ENCODE results near the gene TMEM141. TPM values are rescaled to one million over a fixed set of nuclear protein-coding genes. Genes with fewer than 3 reads are reported as not detected.
"Not testable (repeated sequence)": the region's sequence is repeated elsewhere in the genome, so short reads cannot be mapped to it uniquely, and the experiment has no call there.

Gene TMEM141
- total RNA-seq, 1 donor, result 39.7 TPM

DNA sequence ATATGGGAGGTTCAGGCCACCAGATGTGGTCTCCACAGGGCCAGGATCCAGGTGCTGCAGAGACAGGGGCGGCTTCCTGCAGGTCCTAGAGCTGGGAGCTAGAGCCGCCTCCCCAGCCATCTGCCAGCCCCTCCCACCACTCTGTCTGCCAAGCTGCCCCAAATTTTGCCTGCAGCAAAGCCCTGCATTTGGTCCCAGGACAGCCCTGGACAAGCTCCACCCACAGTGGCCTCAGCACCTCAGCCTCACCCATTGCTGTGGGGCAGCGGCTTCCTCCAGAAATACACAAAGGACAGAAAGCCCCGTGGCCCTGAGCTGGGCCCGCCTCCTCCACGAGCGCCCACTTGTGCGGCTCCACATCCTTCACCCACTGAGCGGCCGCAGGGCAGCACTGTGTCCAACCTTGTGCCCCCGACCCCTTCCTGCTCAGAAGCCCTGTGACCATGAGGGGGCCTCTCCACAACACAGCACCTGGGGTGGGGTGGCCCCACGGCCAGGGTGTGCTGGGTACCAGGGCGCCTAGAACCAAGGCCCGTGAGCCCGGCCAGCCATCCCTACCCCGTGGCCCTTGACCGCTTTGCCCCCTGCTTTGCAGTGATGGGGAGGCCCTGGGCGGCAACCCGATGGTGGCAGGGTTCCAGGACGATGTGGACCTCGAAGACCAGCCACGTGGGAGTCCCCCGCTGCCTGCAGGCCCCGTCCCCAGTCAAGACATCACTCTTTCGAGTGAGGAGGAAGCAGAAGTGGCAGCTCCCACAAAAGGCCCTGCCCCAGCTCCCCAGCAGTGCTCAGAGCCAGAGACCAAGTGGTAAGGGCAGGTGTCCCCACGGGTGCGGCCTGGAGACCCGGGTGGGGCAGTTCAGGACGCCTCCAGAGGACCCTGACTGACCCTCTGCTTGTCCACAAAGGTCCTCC lies 47.4 kb downstream of the TMEM141 start:
- DNase-seq (ENCODE audit: low read depth), result no peak
- H3K4me3 ChIP-seq (ENCODE audit: low read depth, low read length), result no peak overlapping the region
- TF ChIP-seq, protein P1, sequence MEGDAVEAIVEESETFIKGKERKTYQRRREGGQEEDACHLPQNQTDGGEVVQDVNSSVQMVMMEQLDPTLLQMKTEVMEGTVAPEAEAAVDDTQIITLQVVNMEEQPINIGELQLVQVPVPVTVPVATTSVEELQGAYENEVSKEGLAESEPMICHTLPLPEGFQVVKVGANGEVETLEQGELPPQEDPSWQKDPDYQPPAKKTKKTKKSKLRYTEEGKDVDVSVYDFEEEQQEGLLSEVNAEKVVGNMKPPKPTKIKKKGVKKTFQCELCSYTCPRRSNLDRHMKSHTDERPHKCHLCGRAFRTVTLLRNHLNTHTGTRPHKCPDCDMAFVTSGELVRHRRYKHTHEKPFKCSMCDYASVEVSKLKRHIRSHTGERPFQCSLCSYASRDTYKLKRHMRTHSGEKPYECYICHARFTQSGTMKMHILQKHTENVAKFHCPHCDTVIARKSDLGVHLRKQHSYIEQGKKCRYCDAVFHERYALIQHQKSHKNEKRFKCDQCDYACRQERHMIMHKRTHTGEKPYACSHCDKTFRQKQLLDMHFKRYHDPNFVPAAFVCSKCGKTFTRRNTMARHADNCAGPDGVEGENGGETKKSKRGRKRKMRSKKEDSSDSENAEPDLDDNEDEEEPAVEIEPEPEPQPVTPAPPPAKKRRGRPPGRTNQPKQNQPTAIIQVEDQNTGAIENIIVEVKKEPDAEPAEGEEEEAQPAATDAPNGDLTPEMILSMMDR (IDR thresholded peaks at IDR 0.05; ENCODE audit: insufficient read depth, low read depth, low read length), result no peak

DNA sequence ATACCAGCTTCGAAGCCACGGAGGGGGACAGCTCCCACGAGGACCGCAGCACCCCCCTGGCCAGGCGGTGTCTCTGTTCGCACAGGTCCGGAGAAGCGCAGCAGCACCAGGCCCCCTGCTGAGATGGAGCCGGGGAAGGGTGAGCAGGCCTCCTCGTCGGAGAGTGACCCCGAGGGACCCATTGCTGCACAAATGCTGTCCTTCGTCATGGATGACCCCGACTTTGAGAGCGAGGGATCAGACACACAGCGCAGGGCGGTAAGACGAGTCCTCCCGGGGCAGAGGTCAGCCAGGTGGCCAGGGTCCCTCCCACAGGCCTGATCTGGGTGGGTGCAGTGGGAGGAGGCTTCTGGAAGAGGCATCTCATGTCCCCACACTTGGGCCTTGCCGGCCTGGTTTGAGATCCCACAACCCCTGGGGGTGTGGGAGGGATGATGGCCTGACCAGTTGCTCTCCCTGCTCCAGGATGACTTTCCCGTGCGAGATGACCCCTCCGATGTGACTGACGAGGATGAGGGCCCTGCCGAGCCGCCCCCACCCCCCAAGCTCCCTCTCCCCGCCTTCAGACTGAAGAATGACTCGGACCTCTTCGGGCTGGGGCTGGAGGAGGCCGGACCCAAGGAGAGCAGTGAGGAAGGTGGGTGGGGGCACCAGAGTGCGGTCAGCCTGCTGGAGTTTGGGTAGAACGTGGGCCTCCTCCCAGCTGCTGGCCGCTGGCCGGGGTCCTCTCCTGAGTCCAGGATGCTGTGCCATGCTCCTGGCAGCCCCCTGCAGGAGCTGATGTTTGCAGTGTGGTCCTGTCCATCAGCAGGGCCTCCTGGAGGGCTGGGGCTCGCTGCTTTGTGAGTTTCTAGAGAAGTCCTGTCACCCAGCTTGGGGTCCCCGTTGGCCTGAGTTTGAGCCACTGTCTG lies 48.3 kb downstream of the TMEM141 start:
- TF ChIP-seq, protein P1 (IDR thresholded peaks at IDR 0.05; ENCODE audit: insufficient read depth, low read depth, low read length), result no peak
- no peak for DNase-seq (ENCODE audit: low read depth)
- no peak overlapping the region for H3K4me3 ChIP-seq (ENCODE audit: low read depth, low read length)

GRCh38 chr9:136840140-136840876 lies 49.2 kb downstream of the TMEM141 start:
- no peak for DNase-seq (ENCODE audit: low read depth)
- TF ChIP-seq, protein P1 (IDR thresholded peaks at IDR 0.05; ENCODE audit: insufficient read depth, low read depth, low read length), result no peak
- no peak overlapping the region for H3K4me3 ChIP-seq (ENCODE audit: low read depth, low read length)

GRCh38 chr9:136840877-136841645 lies 49.9 kb downstream of the TMEM141 start:
- TF ChIP-seq, protein P1 (IDR thresholded peaks at IDR 0.05; ENCODE audit: insufficient read depth, low read depth, low read length), result no peak
- peak; percentile 67 for DNase-seq (ENCODE audit: low read depth)
- H3K4me3 ChIP-seq (ENCODE audit: low read depth, low read length), result no peak overlapping the region

DNA sequence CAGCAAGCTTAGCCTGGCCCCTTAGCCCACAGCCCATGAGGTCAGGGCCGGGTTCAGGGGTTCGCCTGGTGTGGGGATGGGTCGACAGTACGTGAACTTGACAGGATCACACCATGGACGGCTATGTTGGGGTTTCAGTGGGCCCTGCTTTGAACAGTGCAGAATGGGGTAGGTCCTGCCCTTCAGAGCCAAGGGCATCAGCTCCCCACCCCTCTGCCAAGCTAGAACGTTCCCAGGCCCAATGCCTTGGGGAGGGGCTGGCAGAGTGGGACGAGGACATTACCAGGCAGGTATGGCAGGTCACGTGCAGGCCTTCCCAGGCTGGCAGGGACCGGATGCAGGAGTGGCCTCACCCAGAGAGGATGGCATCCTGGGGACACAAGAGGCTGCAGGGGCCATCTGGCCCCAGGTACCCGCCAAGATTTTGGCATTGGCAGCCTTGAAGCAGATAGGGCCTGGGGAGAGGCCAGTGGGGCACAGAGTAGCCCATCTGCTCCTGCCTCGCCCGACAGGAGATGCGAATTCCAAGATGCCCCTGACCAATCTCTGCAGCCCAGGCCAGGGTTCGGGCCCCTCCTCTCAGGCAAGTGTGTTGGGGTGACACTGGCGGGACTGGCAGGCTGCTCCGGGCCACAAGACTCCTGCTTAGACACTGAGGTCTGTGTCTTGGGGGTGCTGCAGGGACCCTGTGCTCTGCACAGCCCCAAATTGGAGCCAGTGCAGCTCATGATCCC lies 50.7 kb downstream of the TMEM141 start:
- not testable (repeated sequence) for H3K4me3 ChIP-seq (ENCODE audit: low read depth, low read length); DNase-seq (ENCODE audit: low read depth)

- peak; percentile 73 for DNase-seq (ENCODE audit: low read depth)
- TF ChIP-seq, protein P1 (IDR thresholded peaks at IDR 0.05; ENCODE audit: insufficient read depth, low read depth, low read length), result peak; percentile 88
- peak within 1 kb of the TSS; percentile 64 for H3K4me3 ChIP-seq (ENCODE audit: low read depth, low read length)
Observed at GRCh38 chr9:136842380-136842948, 51.3 kb downstream of the TMEM141 start, which contains the start of gene AJM1. Gene AJM1, plus strand, starts transcription at chr9:136842478. Its CDS starts 1,937 bp downstream, at chr9:136844415.
